SIG-M5 (cell line): ENCODE measurements around the gene IQGAP2.

Experiments used
- DNase-seq: peaks from one replicate; lab custom pipeline; 2025; lab: John Stamatoyannopoulos, UW

Gene IQGAP2

DNA sequence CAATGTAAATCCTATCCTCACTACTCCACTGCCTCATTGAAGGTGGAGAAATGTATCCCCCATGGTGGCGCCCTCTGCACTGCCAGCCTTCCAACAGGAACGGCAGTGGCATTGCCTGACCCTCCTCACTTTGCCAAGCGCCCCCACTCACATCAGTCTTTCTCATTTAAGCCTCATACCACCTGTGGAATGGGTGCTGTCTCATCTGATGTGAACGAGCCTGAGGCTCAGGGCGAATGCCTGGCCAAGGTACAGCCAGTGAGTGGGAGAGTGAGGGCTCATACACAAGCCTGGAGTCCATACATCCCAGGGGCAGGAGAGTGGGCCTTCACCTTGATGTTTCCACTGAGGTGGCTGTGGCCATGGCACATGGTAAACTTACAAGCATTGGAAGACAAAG is 209.9 kb downstream of the IQGAP2 start:
- no peak for DNase-seq

DNA sequence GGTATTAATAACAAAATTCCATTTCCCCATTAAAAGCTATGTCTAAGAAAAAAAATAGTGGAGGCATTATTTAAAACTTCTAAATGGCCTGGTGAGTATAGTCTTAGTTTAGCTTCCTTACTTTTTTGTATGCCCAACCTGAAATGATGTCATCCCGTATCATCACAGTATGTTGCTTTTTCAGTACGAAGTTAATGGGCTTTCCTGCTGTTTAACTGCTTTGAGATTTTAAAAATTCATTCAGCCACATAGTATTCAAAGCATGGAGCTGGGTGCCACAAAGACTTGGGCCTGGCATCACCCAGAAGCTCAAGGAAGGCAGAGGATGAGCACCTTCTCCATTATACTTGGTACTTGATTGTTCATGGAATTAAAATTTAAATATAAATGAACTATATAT is 212.7 kb downstream of the IQGAP2 start:
- DNase-seq, result no peak

DNA sequence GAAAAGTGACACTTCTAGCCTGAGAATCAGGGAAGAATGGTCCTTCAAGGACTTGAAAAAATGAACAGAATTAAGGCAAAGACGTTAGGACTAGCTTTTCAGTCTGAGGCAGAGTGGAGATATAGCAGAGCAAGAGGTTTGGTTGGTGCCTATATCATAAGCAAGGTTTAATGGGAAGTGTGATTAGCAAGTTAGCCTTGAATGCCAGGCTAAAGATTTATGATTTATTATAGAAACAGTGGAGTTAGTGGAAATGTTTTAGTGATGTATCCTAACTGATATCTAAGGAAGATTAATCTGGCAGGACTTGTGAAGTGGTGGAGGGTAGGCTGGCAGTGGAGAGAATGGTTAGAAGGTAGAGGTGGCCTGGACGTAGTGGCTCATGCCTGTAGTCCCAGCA is 213.1 kb downstream of the IQGAP2 start:
- DNase-seq, result no peak

DNA sequence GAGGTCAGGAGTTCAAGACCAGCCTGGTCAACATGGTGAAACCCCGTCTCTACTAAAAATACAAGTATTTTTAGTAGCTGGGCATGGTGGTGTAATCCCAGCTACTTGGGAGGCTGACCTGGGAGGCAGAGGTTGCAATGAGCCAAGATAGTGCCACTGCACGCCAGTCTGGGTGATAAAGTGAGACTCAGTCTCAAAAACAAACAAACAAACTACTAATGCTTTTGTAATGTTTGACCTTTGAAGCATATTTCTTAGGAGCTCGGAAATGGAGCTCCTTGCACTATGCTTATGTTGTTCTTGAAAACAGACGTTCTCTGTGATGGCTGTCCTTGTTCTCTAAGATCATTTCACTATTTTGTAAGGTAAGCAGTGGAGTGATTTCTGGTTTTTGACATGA is 214.1 kb downstream of the IQGAP2 start:
- no peak for DNase-seq

DNA sequence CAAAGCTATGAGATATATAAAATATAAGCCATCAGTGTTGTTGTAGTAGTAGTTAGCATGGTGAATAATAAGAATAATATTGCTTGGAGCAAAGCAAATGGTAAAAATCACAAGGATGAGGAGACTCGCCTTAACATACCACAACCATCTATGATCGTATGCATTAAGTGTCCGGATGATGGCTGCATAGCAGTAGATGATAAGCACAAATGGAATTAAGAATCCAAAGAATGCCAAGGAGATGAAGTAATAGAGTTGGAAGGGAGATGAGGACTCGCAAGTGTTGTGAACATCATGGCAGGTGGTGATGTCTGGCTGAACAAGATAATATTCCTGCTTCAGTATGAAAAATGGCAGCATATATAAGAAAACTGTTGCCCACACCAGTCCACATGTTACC is 214.6 kb downstream of the IQGAP2 start:
- no peak for DNase-seq

DNA sequence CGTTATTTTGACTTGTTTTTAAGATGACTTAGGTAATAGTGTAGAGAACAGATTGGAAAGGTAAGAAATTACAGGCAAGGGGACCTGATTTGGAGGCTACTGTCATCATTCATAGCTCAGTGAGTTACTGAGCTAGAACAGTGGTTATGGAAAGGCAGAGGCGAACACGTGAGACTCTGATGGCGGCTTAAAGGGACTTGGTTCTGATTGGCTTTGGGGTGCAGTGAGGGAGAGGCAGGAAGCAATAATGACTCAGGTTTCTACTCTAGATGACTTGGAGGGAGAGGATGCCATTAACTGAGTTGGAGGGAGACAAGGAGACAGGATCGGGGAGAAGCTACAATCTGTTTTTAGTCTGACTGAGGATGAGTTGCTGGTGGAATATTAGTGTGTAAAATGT is 217.1 kb downstream of the IQGAP2 start:
- no peak for DNase-seq

DNA sequence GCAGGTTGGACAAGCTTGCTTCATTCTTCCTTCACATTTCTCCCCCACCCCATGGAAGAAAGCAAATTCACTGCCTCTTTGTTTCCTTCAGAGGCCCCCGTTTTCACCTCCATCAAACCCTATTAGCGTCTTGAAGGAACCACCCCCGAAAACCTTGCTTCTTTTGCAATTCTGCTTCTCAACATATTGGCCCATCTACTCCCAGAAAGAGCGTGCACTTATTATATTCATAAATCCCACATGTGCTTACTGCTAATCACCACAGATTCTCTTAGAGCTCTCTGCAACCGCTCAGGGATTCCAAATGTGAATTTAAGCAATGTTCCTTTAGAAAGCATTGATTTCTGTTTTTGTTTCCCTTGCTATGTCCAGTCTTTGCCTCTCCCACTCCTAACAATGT is 219.0 kb downstream of the IQGAP2 start:
- DNase-seq, result no peak

DNA sequence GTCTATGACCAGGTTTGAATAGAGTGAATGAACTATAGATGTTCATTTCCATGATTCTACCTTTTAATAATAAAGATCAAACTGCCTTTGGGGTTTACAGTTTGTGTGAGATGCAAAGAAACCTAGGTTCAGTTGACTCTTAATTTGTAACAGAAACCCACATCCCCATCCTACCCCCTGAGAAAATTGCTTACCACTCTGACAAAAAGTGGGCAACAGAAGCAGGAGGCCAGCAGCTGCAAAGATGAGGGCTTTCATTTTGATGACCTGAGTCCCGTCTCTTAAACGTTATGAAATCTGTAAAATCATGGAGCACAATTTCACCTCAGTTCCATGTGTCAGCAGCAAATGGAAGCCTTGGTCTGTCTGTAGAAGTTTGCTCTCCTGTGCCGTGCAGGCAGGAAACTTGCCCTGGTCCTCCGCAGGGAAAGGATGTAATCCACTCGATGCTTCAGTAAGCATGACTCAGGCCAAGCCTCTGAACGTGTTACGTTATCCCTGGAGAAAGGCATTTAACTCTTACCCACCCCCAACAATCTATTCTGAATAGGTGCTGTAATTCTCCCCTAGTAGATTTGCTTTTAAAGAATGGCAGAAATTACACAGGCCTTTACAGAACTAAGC is 220.0 kb downstream of the IQGAP2 start, which contains the start of gene F2RL2:
F2RL2 (minus strand) TSS at position 431 of the 624 bp plus-strand sequence; CDS start at position 258, 173 bp downstream.
- no peak for DNase-seq

DNA sequence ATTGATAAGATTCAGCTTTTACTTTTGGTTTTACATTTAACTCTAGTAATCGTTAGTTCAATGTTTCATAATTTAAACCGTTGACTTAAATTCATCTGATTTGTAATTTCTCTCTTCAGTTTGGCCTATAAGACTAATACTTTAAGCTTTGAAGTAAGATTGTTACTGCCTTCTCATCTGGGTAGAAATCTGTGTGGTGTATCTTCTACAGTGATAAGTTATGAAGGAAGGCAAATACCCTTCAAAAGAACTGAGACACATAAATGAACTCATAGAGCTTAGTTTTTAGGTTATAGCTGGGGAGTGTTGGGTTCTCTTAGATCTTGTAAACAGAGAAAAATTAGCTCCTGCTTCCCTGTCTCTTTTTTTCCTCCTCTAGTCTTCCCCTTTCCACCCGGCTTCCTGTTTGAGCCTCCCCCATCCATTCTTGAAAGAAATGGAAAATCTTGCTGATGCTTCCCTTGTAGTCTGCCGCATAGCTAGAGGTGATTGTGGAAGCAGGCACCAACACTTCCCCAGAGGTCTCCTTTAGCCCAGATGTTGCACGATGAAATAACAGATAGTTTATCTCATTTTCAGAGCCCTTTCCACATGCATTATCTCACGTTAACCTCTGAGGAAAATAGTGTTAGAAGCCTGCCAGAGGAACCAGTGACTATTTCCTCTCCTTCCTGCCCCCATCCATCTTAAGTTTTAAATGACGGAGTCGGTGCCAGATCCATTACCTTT is 222.2 kb downstream of the IQGAP2 start:
- DNase-seq, result no peak

DNA sequence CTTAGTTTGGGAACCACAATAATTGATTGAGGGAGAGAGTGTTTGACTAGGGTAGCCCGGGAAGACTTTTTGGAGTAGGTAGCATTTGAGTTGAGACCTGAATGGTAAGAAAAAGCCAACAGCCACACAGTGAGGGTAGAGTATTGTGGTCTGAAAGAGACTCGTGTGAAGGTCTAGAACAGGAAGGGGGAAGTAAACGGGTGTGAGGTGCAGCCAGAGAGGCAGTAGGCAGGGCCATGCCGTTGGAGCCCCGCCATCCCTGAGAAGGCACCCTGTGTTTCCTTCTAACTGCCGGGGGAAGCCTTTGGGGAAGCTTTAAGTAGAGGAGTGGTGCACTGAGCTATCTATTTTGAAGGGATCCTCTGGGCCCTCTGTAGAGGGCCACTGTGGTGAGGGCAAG is 223.7 kb downstream of the IQGAP2 start:
- no peak for DNase-seq

DNA sequence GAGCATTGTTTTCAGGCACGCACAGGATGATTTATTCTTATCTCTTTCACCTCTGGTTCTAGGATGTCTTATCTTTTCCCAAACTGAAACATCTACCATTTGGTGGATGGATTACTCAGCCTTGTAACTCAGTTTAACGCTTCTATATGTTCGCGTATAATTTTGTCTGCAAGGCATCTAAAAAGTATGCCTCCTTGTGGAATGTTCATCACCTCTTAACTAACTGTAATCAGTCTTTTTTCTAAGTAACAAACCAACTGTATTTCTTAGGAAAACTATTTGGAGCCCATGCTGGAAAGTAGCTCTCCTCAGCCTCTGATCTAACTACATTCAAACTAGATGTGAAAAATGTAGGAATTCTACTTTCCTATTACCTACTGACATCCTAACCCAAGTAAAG is 231.6 kb downstream of the IQGAP2 start:
- no peak for DNase-seq

DNA sequence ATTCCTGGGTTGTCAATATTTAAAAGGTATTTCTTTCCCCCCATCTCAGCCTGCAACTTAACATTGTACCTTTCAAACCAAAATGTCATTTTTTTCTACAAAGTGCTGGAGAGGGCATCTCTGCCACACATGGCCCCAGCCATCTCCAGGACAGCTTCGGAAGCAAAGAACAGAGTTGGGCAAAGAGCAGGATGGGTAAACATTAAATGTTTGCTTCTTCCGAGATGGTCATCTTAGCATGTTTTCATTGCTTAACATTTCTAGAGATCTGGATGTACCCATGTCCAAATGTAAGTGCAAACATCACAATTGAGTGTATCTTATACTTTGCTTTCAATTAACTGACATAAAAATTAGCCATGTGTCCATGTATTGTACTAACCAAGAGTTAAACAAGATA is 234.4 kb downstream of the IQGAP2 start:
- DNase-seq, result no peak

DNA sequence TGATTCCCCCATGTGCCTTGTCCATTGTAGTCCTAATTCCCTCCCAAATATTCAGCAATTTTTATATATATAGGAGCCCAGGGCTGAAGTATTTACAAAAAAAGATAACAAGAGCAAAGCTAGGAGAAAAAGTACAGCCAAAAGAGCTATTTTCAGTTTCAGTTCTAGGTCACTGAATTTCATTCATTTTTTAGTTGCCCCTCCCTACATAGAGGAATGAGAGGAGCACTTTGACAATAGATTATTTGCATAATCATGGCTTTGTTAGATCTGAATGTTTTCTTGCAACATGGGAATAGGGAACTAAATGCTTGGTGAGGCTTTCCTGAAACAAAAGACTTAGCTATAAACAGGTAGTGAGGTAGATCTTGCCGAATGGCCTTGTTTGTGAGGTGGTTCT is 235.4 kb downstream of the IQGAP2 start:
- no peak for DNase-seq

DNA sequence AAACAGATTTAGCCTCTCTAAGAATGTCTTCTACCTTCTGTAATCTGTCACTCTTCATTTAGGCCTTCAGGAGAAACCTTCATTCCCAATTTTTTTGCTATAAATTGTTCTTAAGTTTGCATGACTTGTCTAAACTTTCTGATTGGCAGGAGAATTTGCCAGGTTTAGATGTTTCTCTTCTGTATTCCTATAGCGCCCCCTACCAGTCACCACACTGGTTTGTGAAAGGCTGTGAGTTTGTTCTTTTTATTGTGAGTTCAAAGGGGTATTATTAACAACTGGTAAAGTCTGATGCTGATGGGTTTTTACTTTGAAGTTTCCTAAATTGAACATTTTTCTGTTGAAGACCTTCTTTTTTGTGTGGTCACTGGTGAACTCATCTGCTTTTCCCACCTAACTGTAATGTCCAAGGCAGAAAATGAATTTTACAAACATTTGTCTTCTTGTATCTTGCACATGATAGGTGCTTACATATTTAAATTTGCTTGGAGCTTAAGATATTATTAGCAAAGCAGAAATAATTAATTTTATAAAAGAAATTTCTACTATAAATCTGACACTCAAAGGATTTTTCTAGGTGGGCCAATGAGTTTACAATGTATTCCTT is 238.5 kb downstream of the IQGAP2 start:
- DNase-seq, result no peak

DNA sequence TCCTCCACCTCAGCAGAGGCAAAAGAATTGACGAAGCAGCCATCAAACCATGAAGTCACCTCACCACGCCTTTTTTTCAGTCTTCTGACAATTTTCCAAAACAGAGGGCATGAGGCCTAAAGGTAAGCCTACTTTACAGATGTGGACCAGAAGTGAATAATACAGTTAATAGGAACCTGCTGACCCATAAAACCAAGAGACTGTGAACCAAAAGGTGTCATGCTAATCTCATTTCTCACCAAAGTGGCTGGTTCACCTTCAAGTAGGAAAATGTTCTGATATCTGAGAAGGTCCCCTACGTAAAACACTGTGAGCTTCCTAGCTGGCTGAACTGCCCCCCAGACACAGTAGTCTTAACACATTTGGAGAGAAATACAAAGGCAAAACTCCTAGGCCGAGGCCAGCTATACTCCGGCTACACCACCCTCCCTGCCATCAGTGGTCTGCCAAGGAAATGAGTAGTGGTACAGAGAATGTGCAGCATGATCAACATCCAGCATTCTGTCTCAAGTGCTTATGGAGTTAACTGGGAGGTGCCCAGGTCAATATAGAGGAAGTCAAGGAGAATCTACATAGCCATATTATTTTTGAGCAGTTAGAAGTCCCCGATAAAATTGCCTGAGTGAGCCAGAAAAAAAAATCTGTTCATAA is 239.4 kb downstream of the IQGAP2 start:
- DNase-seq, result no peak

DNA sequence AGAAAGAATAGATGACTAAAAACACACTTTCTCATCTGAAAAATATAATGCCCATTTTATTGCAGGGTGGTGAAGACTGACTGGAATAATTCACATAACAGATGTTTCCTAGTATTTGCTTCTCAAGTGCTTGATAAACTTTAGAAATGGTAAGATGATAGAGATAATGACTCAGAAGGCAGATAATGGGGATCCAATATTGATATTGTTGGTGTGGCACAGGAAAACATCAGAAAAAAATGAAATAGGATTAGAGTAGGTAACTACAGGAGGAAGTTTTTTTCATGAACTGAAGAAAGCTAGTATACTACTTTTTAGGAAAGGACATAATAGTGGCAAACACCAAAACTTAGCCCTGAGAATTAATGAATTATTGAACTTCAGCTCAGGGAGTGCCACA is 240.3 kb downstream of the IQGAP2 start:
- no peak for DNase-seq

DNA sequence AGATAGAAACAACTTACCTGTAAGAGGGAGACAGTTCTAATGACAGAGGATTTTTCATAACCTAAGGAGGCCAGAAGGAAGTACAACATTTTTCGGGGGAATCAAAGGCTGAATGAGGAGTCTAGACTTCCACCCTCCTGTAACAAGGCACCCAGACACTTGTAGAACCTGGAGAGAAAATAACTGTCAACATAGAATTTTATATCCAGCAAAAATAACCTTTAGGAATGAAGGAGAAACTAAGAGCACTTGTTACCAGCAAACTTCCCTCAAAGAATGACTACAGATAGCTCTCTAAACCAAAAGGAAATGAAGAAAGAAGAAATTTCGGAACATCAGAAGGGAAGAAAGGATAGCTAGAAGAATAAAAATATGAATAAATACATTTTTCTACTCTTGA is 246.1 kb downstream of the IQGAP2 start:
- no peak for DNase-seq

DNA sequence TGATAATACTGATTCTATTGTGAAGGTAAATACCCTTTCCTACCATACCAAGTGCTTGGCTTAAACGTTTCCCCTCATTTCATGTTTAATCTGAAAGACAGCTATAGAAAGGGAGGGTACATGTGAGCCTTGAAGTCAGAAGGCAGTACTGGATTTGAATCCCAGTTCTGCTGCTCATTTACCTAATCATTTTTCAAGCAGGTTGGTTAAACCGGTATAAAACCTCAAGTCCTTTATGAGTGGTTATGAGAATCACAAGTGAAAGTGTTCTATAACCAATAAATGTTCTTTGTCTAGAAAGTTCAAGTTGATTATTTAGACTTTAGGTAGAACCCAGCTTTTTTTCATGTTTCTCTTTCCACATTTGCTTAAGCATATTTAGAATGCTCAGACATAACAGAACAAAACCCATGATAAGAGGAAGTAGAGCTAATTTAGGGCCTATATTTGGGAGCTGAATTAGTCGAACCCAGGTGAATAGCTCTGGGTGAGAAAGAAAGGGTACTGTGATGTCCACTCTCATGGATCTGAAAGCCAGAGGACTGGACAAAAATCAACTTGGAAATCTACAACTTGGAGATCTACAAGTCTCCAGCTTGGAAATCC is 249.8 kb downstream of the IQGAP2 start:
- DNase-seq, result no peak

DNA sequence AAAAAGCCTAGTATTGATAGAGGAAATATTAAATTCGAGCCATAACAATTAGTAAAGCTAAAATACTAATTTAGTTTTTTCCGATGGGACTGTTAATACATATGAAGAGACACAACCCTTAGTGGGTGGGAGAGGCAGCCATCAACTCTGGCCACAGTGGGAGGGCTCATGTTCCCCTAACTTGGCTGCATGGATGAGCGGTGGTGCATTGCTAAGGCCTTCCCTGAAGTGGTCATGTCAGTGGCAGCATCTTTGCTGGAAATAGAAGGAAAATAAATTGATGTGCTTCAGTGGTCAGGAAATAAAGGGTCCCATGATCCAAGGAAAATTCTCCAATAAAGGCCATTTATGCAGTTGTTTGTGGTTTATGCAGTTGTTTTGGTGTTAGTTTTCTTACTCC is 254.0 kb downstream of the IQGAP2 start:
- no peak for DNase-seq

DNA sequence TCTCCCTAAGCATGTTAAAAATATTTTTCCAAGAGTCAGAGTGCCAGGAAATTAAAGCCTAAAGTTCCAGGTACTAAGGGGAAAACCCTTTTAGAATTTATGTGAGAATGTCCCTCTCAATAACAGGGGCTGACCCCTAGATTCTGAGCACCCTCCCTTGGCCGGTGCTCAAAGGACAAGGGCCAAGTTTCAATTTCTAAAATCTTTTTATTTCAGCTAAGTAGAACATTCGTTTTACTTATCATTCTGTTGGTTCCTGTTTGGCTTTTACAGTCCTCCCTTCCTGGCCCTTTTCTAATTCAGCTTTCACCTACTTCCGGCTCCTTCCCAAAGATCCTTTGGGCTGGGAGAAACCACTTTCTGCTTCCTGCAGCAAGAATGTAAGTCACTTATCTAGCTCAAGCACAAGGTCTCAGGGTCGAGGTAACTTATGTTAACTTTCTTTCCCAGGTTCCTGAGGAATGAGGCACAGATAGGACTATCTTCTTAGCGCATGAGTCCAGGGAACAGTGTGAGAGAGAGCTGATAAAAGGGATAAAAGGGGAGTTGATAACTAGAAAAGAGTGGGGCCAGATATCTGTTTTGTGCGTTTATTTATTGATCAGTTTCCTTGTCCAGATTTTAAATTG is 254.7 kb downstream of the IQGAP2 start:
- no peak for DNase-seq

DNA sequence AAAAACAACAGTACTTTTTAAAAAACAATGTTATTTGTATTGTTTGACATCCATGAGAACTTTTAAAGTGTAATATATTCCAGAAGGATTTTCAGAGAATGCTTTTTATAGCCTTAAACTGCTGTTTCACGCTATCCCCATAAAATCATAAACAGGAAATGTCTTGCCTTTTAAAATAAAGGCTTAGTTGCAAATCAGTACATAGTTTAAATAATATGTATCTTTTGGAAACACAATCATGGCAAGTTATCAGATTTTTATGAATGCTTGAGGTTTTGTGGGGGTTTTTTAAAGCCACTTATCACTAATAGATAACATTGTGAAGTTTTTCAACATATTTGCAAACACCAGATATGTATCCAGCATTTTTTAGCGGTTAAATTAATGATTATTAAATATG is 257.3 kb downstream of the IQGAP2 start:
- DNase-seq, result no peak

DNA sequence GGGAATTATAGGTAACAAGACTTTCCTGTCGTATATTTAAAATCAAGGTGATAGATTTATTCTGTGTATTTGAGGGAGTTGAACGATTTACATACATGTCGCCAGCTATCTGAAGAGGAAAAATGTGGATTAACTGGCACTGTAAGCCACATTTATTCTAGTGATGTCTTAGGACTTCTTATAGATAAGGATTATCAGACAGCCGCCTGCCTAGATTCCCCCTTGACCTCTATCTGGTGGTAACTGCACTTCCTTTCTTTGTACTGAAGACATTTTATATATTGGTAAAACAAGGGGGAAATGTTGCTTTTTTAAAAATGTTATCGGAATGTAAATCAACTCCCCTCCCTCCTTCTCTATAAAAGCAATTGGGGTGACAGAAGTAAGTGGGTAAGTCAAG is 259.4 kb downstream of the IQGAP2 start:
- DNase-seq, result no peak
